NCI-H1105 (cell line): Measurements from ENCODE around the gene GPC3.
"Not testable (repeated sequence)": the region's sequence is repeated elsewhere in the genome, so short reads cannot be mapped to it uniquely, and the experiment has no call there.

Source experiments
- DNase-seq: peaks from one replicate; lab custom pipeline; 2025; lab: John Stamatoyannopoulos, UW

GPC3 gene

DNA sequence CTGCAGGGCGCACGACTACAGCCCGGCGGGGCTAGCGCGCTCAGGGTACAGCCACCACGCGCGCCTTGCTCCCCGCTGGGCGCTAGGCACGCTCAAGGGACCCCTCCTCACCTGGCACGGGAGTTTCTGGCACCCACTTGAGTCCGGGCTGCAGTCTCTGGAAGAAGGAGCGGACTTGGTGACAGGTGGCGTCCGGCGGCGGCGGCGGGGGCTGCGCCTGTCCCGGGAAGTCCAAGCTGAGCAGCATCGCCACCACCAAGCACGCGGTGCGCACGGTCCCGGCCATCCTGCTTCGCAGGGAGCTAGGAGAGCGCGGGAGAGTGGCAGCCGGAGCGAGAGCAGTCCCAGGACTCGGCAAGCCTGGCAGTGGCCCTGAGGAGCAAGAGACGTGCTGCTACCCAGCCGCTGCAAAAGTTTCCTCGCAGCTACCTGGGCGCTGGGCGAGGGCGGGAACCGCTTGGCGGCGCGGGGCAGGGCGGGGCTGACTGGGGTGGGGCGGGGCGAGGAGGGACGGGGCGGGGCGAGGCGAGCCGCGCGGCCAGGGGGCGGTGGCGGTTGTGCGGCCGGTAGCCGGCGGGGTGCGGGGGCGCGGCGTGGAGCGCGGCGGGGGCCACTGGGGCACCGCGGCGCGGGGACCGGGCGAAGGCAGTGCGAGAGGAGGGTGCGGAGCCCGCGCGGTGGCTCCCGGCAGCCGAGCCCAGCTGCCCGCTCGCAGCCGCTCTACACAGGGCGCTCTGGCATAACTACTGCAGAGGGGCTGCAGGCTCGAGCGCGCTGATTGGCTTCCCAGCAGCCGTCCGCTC lies at the start of gene GPC3:
GPC3 (minus strand) TSS at position 431 of the 803 bp plus-strand sequence.
- DNase-seq = peak; percentile 34

DNA sequence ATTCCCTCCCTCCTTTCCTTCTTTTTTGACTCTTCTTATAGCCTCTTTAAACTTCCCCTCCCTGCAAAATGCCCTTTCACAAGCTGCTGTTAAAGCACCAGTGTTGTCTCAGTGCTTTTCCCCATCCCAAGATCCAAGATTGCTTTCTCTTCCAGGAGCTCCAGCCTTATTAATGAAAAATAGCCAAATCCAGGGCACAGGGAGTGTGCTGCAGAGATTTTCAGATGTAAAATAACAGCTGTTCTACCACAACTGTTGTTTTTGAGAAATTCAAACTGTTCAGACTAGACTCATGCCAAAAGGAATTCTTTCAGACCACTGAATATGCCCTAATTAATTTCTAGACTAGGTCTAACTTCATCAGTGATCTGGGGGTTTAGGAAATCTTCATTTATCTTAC lies 47.0 kb upstream of the GPC3 start:
- no peak for DNase-seq

DNA sequence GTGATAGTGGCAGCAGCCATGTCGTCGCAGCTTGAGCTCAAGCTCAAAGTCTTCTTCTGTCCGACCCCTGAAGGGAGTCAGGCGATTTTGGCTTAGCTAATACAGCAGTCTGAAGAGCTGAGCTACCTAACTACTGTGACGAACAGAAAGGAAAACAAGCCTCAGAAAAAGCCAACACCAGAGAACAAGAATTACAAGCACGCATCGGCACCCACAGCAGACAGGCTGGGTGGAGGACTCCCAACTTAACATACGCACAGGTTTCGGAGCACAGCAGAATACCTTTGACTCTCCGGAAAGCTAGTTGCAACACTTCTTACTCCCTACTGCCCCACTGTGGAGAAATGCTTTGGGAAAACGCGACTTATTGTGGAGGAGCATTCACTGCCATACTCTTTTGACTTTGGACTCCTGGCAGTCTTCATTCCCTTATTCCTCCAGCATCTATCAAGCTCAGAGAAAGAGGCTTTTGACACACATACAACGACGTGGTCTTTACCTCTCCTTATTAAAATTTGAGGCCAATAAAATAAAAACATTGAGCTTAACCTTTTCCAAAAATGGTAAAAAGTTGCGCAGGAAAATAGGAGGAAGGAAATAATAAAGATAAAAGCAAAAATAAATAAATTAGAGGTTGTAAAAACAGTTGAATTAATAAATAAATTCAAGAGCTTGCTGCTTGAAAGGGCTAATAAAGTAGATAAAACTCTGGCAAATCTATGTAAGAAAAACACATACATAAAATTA lies 41.3 kb upstream of the GPC3 start:
- DNase-seq = no peak

DNA sequence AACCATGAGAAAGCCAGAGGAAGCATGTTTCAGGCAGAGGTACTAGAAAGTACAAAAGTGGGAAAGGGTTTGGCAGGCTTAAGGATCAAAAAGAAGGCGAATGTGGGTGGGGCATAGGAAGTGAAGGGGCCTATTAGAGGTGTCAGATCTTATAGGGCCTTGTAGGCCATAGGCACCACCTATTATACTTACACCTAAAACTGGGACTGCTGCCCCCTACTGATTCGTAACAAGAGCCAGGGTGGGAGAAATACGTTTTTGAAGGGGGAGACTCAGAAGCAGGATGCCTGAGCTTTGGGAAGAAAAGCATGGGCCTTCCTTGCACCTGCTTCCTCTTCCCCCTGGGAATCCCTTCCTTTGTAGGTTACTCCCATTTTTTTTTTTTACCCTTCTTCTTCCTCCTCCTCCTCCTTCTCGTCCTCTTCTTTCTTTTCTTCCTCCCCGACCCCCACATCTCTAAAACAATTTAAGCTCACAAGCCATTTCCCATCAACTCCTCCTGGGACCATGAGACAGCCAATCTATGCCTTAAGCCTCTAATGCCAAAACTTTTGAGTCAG lies 40.7 kb upstream of the GPC3 start:
- no peak for DNase-seq

DNA sequence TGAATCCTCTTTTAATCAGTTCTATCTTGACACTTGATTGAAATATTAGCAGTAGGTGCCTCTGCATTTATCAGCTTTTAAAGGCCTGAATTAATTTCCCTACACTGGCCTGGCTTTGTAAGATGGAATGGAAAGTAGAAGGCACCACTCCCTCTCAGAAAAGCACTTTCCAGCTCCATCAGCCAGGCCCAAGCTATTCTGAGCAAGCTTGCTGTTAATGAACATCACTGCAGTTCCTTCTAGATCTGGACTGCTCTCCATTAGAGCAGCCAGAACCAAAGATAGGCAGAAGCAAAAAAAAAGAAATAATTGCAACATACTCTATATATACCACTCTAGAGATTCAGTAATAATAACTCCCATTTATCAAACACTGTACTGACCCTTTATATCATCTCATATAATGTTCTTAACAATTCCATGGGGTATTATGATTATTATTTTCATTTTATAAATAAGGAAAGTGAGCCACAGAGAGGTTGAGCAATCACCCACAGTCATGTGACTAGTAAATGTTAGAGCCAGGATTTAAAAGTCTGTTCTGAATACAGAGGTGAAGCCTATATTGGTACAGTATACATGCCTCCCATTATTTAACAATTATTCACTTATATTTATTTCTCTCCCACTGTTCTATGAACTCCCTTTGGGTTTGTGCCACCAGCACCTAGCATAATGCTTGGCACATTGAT lies 39.4 kb upstream of the GPC3 start:
- no peak for DNase-seq

DNA sequence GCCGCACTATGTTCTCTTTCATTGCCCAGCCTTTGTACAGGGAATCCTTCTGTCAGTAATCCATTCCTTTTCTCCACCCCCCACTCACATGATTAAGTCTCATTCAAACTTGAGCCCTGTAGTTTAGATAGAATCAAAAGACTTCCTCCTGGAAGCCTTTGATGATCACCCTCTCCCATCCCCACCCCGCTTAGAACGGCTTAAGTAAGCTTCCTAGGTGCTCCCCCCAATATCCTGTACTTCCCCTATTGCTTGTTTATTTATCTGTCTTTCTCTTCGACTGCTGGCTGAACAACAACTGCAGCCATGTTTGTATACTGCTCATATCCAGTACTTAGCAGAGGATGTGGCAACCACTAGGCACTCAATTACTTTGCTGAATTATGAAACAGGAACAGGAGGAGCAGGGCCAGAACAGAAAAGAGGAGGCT lies 38.5 kb upstream of the GPC3 start:
- no peak for DNase-seq

DNA sequence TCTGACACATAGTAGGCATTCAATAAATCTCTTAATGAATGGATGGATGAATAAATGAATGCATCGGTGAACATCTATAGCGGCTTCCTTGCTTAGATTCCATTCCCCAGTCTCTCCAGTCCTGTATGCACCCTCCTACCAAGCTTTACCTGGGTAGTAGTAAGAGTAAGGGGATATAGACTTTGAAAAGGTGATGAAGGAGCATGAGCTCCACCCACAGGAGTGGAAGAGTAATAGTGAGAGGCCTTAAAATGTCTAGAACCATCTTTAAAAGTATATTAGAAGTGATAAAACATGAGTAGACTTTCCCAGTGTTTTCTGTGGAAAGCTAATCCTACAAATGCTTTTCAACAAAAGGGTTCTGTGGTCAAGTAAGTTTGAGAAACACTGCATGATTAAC lies 35.5 kb upstream of the GPC3 start:
- DNase-seq = no peak

DNA sequence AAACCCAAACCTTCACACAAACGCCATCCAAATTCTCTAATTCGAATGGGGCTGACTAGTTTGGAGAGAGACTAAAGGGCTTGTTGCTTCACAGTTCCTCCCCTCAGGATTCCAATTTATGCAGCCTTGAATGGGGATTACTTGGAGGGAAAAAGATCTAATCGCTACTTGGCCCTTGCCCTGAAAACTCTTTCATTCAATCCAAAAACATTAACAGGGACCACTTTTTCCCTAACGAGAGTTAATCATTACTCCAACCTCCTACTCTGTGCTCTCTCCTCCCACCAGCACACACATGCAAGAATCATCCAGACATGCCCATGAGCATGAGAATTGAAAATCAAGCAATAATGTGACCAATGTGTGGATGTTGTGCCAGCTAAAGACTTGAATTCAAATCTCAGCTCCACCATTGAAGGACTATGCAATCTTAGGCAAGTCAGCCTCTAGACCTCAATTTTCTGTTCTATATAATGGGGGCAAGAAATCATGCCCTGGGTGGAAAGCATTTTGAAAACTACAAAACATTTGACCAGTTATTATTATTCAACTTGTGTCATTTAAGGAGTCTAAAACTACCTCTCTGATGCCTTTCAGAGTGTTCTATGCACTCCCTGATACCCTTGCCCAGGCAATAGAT lies 34.3 kb upstream of the GPC3 start:
- DNase-seq = no peak

DNA sequence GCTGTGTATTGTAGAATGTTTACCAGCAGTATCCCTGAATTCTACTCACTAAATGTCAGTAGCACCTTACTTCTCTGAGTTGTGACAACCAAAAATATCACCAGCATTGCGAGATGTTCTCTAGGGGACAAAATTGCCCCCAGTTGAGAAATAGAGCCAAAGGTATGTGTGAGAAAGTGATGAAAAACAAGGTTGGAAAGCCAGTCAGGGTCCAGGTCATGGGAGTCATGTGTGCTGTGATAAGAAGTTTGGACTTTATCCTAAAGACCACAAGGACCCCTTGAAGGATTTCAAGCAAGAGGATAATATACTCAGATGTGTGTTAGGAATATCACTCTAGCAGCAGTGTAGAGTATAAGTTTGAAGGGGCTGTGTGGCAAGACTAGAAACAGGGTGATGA lies 30.9 kb upstream of the GPC3 start:
- DNase-seq = not testable (repeated sequence)

DNA sequence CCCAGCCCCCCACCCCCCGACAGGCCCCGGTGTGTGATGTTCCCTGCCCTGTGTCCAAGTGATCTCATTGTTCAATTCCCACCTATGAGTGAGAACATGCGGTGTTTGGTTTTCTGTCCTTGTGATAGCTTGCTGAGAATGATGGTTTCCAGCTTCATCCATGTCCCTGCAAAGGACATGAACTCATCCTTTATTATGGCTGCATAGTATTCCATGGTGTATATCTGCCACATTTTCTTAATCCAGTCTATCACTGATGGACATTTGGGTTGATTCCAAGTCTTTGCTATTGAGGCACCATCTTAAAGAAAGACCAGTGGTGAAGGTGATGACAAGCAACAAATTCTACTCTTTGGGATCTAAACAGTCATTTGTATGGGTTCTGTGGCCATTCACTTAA lies 30.1 kb upstream of the GPC3 start:
- DNase-seq = not testable (repeated sequence)

DNA sequence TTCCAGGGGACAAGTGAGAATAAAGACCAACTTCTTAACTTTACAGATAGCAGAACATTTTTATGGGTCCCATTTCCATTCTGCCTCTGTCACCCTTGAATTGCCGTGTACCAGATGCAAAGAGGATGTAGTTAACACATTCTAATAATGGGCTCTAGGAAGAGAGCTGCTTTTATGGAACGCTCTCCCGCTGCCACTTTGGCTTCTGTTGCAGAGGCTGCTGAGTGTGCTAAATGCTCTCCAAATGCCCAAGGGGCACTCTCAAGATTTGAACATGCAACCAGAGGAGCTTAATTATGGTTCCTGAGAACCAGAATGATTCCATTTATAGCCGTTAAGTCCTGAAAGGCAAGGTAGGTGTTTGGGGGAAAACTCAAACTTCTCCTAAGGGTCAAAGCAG lies 28.1 kb upstream of the GPC3 start:
- DNase-seq = no peak

DNA sequence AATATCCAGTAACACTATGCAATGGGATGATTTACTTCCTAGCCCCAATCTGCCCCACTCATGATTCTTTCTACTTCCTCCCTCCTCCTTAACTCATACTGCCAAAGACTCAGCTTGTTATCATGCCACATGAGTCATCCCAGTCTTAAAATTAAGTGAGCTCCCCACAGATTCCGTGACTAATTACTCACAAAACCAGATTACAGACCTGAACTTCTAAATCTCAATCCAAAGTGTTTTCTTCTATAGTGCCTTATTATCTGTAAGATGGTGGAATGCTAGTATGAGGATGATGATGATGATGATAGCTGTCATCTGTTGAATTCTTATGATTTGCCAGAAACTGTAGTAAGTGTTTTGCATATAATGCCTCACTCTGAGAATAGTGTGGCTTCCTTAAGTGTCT lies 27.7 kb upstream of the GPC3 start:
- no peak for DNase-seq

DNA sequence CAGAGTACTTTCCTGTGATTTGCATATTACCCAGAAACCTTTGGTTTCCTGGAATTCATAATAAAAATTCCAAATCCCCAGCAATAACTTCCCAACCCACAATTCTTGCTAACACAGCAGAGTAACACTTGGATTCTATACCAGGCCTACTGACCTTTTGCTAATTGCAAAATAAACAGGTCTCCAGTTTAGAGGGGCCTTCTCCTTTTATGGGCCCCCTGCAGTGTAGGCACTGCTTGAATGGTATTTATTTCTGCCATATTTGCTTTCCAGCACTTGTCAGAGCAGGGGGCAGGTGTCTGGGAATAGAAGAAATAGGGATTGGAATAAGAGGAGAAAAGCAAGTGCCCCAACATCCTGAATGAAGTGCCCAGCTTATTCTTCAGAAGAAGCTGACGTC lies 25.3 kb upstream of the GPC3 start:
- no peak for DNase-seq

DNA sequence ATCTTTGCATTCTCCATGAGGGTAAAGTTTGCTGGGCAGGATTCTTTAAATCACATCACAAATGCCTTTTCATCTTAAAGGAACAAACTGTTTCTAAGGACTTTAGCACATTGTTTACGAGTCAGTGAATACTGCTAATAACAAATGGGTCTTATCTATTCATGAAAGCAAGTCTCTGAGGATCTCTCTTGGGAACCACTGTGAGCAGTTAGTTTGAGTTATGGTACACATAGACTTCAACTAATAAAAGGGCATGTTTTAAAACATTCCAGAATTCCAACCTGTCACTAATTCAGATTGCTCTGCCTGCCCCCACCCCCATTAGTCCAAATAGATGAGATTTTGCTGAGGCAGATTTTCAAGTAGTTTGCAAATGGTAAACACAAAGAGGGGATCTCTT lies 22.3 kb upstream of the GPC3 start:
- DNase-seq = no peak

DNA sequence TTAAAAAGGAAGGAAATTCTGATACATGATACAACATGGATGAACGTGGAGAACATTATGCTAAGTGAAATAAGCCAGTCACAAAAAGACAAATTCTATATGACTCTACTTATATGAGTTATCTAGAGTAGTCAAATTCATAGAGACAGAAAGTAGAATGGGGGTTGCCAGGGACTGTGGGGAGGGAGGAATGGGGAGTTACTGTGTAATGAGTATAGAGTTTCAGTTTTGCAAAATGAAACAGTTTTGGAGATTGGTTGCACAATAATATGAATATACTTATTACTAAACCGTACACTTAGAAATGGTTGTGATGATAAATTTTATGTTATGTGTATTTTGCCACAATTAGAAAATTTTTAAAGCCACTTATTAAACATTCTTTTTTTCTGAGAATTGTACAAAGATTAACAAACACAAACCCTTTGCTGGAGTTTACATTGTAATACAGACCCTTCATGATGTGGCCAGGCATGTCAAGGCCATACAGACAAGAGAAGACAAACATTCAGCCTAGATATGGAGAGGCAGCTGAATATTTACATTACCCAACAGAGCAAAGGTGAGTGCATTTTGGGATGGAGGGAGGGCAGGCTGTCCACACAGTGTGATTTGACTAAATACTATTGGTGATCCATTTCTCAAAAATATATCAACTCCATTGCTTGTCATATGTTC lies 21.2 kb upstream of the GPC3 start:
- no peak for DNase-seq

DNA sequence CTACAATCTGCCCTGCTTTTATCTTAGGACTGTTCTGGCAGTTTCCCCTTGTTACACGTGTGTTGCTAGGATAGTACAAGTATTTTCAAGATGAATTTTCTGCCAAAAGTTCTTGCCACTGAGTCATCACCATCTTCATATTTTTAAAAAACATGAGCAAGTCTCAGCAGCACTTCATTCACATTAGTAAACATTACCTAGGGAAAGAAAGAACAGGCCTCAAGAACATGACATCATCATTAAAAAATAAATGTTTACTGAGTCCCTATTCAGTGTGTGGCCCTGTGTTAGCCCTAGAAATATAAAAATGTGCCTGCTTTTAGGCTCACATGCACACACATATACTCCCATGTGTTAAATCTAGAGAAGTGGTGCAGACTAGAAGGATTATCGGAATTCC lies 18.7 kb upstream of the GPC3 start:
- DNase-seq = no peak

DNA sequence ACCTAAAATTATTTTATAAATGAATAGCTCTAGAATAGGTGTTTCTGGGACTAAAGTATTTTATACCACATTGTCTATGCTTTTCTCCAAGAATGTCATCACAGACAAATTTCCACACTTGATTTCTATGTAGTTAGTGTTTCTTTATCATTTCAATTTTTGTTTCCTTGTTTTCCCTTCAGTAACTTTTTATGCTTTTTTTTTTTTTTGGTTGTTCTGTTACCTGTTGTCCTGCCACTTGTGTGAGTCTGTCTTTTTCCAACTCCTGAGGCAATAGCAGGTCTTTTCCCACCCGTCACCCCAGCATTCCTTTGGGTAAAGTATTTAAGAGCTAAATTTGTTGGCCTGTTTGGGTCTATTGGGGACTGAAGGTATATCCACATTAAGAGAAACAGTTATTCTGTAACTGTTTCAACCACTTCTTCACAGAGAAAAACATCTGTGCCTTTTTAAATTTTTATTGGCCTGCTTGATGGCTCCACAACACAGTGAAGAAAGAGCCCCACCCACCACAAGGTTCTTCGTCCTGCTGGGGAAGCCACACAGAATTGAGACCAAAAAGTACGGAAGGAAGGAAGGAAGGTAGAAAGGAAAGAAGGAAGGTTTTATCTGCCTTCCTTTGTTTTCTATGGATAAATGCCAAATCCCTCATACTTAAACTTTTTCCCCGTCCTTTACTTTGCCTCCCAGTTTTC lies 17.7 kb upstream of the GPC3 start:
- no peak for DNase-seq

DNA sequence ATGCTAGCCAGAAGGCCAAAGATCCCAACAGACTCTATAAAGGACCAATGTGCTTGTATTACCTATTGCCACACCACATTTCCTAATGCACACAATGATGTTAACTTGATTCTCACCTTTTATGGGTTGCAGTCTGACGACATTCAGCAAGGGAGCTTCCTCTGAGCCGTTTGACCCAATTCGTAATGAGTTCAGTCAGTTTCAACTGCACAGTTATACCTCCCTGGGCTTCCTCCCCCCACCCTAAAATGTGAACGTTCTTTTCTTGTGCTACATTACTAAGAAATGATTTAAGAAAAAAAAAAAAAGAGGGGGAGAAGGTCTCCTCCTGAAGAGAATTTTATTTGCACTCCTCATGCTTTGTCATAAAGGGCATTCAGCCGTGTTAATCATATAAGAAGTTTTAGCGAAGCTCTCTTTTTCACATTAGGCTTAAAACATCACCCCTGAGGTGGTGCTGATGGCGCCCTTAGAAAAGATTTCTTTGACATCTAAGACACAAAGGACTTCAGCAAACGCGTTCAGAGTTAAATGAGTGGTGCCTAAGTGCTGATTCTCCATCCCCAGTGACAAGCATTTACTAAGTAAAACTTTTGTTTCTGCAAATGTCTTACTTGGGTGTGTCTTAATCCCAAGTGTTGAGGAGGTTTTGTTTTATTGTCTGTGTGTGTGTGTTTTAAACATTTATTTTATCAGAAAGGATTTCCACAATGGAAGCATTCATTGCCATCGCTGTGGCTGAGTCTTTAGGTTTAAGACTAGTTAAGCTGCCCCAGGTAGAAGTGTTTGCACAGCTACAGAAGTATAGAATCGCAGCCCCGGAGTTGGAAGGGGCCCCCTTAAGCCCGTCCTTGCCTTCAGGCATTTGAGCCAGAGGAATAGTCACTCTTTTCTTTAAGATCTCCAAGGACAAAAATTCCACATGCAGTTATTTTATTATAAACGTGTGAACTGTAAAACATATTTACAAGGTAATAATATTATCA lies 15.2 kb upstream of the GPC3 start:
- no peak for DNase-seq

DNA sequence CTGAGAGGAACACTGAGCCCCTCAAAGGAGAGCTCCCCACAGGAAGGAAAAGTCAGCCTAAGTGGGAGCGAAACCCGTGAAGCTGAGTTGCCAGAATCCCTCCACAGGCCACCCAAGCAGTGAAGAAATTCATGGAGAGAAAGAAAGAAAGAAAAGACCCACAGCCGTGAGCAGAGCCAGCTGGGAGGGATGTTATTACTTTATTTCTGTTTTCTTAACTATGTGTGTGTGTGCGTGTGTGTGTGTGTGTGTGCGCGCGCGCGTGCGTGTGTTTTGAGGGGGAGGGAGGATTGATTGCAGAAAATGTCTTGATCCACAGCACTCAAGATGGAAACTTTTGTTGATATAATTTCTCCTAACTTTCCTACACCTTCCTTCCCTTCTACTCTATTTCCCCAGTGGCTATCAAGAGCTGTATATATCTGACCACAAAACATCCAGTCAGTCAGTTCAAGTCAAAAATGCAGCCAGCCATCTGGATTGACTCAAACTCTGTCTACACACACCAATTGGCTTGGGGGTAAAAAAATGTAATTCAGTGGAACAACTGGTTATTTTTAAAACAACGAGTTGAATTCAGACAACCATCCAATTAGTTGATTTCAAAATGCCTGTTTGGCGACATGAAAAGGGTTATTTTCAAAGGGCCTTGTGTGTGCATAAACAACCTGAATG lies 13.8 kb upstream of the GPC3 start:
- DNase-seq = no peak
